Stimulated activated CD4-positive, alpha-beta T cell treated with anti-CD3 and anti-CD28 coated beads, Interleukin-12 subunit alpha, Interleukin-12 subunit beta, amount 100 ng/mL, for 24 hours (primary cell): ENCODE results near the gene NUAK2.

Experiments
- DNase-seq, 2 experiments: peaks; one replicate each; pipeline ENCODE4 v3.0.0-alpha.2; 2020; ENCODE audit warnings: low read depth in 2 of 2

The NUAK2 gene

GRCh38 chr1:205346956-205347574, 25.5 kb upstream of the NUAK2 start:
- no peak for DNase-seq

- DNase-seq: no peak
Measured at GRCh38 chr1:205345761-205346160, 24.2 kb upstream of the NUAK2 start.

- peak in 1 of 2 experiments; percentile 24 for DNase-seq
Measured at GRCh38 chr1:205344066-205344928, 22.8 kb upstream of the NUAK2 start.

- no peak for DNase-seq
Measured at GRCh38 chr1:205343431-205344065, 22.0 kb upstream of the NUAK2 start.

- no peak for DNase-seq
Measured at GRCh38 chr1:205342986-205343385, 21.4 kb upstream of the NUAK2 start.

GRCh38 chr1:205340676-205341075, 19.1 kb upstream of the NUAK2 start:
- no peak for DNase-seq

GRCh38 chr1:205339717-205340116, 18.2 kb upstream of the NUAK2 start:
- no peak for DNase-seq

GRCh38 chr1:205339197-205339702, 17.7 kb upstream of the NUAK2 start:
- no peak for DNase-seq

- DNase-seq: no peak
Measured at GRCh38 chr1:205338011-205338410, 16.5 kb upstream of the NUAK2 start.

- DNase-seq: no peak
Measured at GRCh38 chr1:205337481-205337880, 15.9 kb upstream of the NUAK2 start.

GRCh38 chr1:205335692-205336091, 14.1 kb upstream of the NUAK2 start:
- peak; percentile 51 to 74 for DNase-seq

- DNase-seq: no peak
Measured at GRCh38 chr1:205332015-205332791, 10.7 kb upstream of the NUAK2 start.

- no peak for DNase-seq
Measured at GRCh38 chr1:205330150-205330549, 8.6 kb upstream of the NUAK2 start.

- DNase-seq: no peak
Measured at GRCh38 chr1:205329719-205330118, 8.2 kb upstream of the NUAK2 start.

- DNase-seq: no peak
Measured at GRCh38 chr1:205328476-205328875, 6.9 kb upstream of the NUAK2 start.

GRCh38 chr1:205326812-205327466, 5.4 kb upstream of the NUAK2 start:
- no peak for DNase-seq

- peak in 1 of 2 experiments; percentile 40 for DNase-seq
Measured at GRCh38 chr1:205325334-205325884, 3.9 kb upstream of the NUAK2 start.

- DNase-seq: no peak
Measured at GRCh38 chr1:205324781-205325180, 3.2 kb upstream of the NUAK2 start.

- DNase-seq: no peak
Measured at GRCh38 chr1:205323794-205324193, 2.2 kb upstream of the NUAK2 start.

- DNase-seq: no peak
Measured at GRCh38 chr1:205321959-205322283, 376 bp upstream of the NUAK2 start.
